ENCODE data around the gene TP53BP1. TPM values are rescaled to one million over a fixed set of nuclear protein-coding genes. Genes with fewer than 3 reads are reported as not detected.

TP53BP1 gene
- total and polyA plus RNA-seq, 2 of the 13 experiments (the other 11 are each of a cell fraction or from before 2014, with no cell fraction given), result 17.1 to 17.4 TPM

GRCh38 chr15:43370975-43371974 lies 121.7 kb downstream of the TP53BP1 start, which contains the start of the genes TUBGCP4 and ZSCAN29 (continued):
- no peak for TF ChIP-seq STAT6 (CRISPR knock-in tag; IDR thresholded peaks at IDR 0.05; ENCODE audit: borderline replicate concordance)
- TF ChIP-seq HNRNPL (IDR thresholded peaks at IDR 0.05; ENCODE audit: low read depth, low read length), result no peak
- no peak for TF ChIP-seq USF2 (IDR thresholded peaks at IDR 0.05; ENCODE audit: low read depth, low read length)
- TF ChIP-seq USF2 (CRISPR knock-in tag; IDR thresholded peaks at IDR 0.05; ENCODE audit: borderline replicate concordance), result peak; percentile 48; the same call in 1 of the 2 replicates
- TF ChIP-seq GPN1 (CRISPR knock-in tag; IDR thresholded peaks at IDR 0.05; ENCODE audit: borderline replicate concordance), result no peak
- peak; percentile 18; the same call in 1 of the 2 replicates for TF ChIP-seq ZNF264 (CRISPR knock-in tag; IDR thresholded peaks at IDR 0.05)
- TF ChIP-seq HIVEP1 (CRISPR knock-in tag; IDR thresholded peaks at IDR 0.05), result peak; percentile 92
- peak; percentile 91 for TF ChIP-seq ARID4A (CRISPR knock-in tag; IDR thresholded peaks at IDR 0.05; ENCODE audit: borderline replicate concordance)
- no peak for TF ChIP-seq SNRNP70 (IDR thresholded peaks at IDR 0.05; ENCODE audit: low read depth, low read length)
- peak; percentile 94 for TF ChIP-seq ZFP91 (CRISPR knock-in tag; IDR thresholded peaks at IDR 0.05; ENCODE audit: borderline replicate concordance)
- TF ChIP-seq TRIM24 (CRISPR knock-in tag; IDR thresholded peaks at IDR 0.05), result no peak
- TF ChIP-seq E2F5 (CRISPR knock-in tag; conservative IDR thresholded peaks at IDR 0.05), result no peak

Data from HepG2 (cell line).